DND-41 (cell line): ENCODE data around the gene USP4.

Source experiments
- EZH2 ChIP-seq: IDR thresholded peaks from 3 replicates; pipeline ENCODE4 v1.6.1; 2012; ENCODE audit warnings: borderline replicate concordance, low read depth, mild to moderate bottlenecking, moderate library complexity, low read length, inconsistent platforms; ENCODE audit not compliant: severe bottlenecking
- TF ChIP-seq, protein P1 (sequence below): IDR thresholded peaks from 2 replicates; pipeline ENCODE4 v1.5.1; 2012; ENCODE audit warnings: borderline replicate concordance, low read length, moderate library complexity, mild to moderate bottlenecking; ENCODE audit not compliant: poor library complexity, severe bottlenecking; ENCODE audit errors: extremely low read depth

DNA sequence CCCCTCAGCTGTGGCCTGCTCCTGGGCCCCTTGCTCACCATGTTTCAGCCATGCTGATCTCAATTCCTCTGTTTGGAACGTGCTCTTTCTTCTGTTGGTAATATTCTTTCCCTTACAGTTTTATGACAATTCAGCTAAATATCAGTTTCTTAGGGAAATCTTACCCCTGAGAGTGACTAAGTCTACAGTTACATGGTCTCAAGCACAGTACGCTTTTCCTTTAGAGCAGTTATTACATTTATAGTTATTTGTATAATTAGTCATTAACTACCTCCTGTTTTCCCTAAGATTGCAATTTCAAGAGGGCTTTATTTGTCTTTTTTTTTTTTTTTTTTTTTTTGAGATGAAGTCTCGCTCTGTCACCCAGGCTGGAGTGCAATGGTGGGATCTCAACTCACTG lies 86.3 kb downstream of the USP4 start:
- TF ChIP-seq, protein P1, sequence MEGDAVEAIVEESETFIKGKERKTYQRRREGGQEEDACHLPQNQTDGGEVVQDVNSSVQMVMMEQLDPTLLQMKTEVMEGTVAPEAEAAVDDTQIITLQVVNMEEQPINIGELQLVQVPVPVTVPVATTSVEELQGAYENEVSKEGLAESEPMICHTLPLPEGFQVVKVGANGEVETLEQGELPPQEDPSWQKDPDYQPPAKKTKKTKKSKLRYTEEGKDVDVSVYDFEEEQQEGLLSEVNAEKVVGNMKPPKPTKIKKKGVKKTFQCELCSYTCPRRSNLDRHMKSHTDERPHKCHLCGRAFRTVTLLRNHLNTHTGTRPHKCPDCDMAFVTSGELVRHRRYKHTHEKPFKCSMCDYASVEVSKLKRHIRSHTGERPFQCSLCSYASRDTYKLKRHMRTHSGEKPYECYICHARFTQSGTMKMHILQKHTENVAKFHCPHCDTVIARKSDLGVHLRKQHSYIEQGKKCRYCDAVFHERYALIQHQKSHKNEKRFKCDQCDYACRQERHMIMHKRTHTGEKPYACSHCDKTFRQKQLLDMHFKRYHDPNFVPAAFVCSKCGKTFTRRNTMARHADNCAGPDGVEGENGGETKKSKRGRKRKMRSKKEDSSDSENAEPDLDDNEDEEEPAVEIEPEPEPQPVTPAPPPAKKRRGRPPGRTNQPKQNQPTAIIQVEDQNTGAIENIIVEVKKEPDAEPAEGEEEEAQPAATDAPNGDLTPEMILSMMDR = no peak
- no peak for TF ChIP-seq EZH2
